H54 (cell line): Measurements from ENCODE around the gene PSMB4.
"Not testable (repeated sequence)": the region's sequence is repeated elsewhere in the genome, so short reads cannot be mapped to it uniquely, and the experiment has no call there.

Experiments
- DNase-seq: peaks from one replicate; pipeline ENCODE4 v3.0.0; 2011; ENCODE audit warnings: low spot score, mixed read lengths; ENCODE audit not compliant: insufficient read length
- FAIRE-seq: peaks from 3 replicates; lab custom pipeline; 2011; peaks lifted over from hg19 to GRCh38; lab: Jason Lieb, UNC
- POLR2A ChIP-seq: IDR thresholded peaks from 2 replicates; pipeline ENCODE4 v1.6.1; 2011; ENCODE audit warnings: low read depth, mild to moderate bottlenecking, low read length

Gene PSMB4

GRCh38 chr1:151402764-151403163, 3.4 kb downstream of the PSMB4 start:
- no peak for FAIRE-seq
- DNase-seq = no peak
- TF ChIP-seq POLR2A = no peak

- FAIRE-seq (no peak), DNase-seq (no peak)
- no peak for TF ChIP-seq POLR2A
Observed at GRCh38 chr1:151403612-151404011, 4.2 kb downstream of the PSMB4 start.

DNA sequence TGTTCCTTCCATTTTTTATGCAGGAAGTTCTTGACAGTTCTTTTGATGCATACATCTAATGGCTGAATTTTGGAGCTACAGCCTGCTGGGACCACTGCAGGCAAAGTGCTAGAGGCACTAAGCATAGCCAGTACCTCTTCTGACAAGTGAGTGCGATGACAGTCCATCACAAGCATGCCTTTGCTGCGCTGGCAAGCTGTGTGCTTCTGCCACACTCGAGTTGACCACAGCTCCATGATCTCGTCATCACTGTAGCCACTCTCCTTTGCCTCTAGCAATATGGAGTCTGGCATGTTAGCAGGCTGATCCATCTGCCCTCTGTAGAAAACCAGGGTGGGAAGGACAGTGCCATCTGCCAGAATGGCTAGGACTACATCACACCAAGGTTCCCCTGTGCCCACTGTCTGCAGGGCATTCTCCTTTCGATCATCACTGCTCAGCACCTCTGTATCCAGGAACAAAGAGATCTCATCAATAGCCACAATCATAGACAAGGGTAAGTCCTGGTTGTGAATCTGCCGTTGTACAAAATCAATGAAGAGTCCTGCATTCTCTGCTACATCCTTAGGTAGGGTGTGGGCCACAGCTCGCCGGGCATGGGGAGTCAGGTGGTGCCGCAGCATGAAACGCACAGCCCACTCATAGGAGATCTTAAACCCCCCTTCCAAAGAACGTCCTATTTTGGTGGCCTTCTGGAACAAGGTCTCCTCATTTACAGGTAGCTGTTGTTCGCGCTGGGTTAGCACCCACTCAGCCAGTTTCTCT, 6.0 kb downstream of the PSMB4 start:
- DNase-seq (no peak), FAIRE-seq (no peak)

GRCh38 chr1:151406176-151406575, 6.8 kb downstream of the PSMB4 start:
- DNase-seq = no peak

More for the DNA sequence above, 6.0 kb downstream of the PSMB4 start:
- no peak for TF ChIP-seq POLR2A

GRCh38 chr1:151407304-151407703, 7.9 kb downstream of the PSMB4 start:
- FAIRE-seq = no peak
- DNase-seq = no peak
- TF ChIP-seq POLR2A = no peak

More at GRCh38 chr1:151406176-151406575, 6.8 kb downstream of the PSMB4 start:
- TF ChIP-seq POLR2A = no peak
- no peak for FAIRE-seq

DNA sequence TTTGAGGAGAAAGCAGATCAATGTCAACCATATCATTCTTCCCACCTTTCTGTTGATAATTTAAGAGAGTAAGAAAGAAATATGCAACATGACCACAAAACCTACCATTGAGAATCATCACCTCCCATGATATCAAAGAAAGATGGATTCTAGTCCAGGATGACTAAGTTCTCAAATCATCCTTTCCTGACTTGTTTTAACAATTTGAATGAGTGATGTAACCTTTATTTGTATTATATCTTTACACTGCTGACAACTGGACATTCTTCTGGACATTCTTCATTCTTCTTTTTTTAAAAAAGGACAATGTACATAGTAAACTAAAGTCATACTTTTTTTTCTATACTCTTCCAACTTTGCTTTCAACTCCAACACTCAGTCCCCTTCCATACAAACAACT, 9.5 kb downstream of the PSMB4 start:
- no peak for TF ChIP-seq POLR2A
- FAIRE-seq (no peak), DNase-seq (no peak)

DNA sequence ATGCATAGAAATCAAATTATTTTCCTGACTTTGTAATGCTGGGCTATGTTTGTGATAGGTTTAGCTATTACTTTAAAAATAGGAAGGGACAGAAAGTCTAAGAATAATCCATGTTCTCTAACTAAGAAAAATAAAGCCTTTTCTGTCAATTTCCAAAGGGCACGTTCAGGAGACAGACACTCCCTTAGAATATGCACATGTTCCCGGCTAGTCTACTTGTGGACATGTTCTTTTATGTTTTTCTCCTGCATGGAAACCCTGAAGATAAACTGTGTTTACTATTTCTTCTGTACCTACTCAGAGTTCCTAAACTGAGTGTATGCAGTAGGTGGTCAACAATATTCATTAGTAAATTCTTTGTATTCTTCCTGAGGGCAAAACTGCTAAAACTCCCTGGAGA, 12.5 kb downstream of the PSMB4 start:
- no peak for DNase-seq
- no peak for TF ChIP-seq POLR2A
- no peak for FAIRE-seq

- FAIRE-seq = no peak
- no peak for DNase-seq
- TF ChIP-seq POLR2A = no peak
Observed at GRCh38 chr1:151416231-151416630, 16.9 kb downstream of the PSMB4 start.

GRCh38 chr1:151418081-151418480, 18.7 kb downstream of the PSMB4 start:
- no peak for FAIRE-seq
- no peak for TF ChIP-seq POLR2A
- DNase-seq = no peak

DNA sequence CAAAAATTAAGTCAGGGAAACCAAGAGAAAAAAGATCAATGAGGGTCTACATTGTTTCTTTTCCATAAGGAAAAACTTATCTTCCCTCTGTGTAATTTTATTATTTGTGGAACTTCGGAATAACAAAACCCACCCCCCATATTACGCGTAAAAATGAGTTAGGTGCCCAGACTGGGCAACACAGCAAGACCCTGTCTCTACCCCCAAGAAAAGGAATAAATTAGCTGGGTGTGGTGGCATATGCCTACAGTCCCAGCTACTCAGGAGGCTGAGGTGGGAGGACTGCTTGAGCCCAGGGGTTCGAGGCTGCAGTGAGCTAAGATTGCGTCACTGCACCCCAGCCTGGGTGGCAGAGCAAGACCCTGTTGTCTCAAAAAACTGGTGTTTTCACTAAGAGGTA, 20.4 kb downstream of the PSMB4 start:
- FAIRE-seq (no peak), DNase-seq (no peak)
- TF ChIP-seq POLR2A = no peak

GRCh38 chr1:151425103-151425502, 25.7 kb downstream of the PSMB4 start:
- DNase-seq (no peak), FAIRE-seq (no peak)
- TF ChIP-seq POLR2A = no peak

DNA sequence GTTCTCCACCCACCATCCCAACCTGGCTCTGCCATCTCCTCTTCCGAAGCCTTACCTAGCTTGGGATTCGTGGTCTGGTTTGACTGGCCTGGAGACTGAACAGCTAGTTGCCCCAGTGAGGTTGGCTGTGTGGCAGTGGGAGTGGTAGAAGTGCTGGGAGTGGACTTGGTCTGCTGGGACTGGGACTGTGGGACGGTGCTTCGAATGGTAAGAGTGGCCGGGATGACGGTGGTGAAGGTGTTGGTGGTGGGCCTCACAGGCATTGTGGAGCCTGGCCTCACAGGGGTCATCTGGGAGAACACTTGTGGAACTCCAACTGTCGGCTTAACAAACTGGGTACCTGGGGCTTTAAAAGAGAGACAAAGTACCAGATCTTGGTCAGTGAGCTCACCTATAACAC, 28.7 kb downstream of the PSMB4 start:
- TF ChIP-seq POLR2A = no peak
- DNase-seq (no peak), FAIRE-seq (no peak)

DNA sequence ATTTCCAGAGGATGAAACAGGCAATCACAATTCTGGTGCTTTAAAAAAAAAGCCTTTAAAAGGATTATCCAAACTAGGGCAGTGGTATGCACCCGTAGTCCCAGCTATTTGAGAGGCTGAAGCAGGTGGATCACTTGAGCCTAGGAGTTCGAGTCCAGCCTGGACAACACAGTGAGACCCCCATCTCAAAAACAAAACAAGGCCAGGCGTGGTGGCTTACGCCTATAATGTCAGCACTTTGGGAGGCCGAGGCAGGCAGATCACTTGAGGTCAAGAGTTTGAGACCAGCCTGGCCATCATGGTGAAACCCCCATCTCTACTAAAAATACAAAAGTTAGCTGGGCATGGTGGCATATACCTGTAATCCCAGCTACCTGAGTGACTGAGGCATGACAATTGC, 34.5 kb downstream of the PSMB4 start:
- not testable (repeated sequence) for FAIRE-seq, DNase-seq

- FAIRE-seq (no peak), DNase-seq (no peak)
- no peak for TF ChIP-seq POLR2A
Observed at GRCh38 chr1:151435174-151435573, 35.8 kb downstream of the PSMB4 start.

GRCh38 chr1:151436985-151437384, 37.6 kb downstream of the PSMB4 start:
- FAIRE-seq (no peak), DNase-seq (no peak)
- no peak for TF ChIP-seq POLR2A

GRCh38 chr1:151437396-151437795, 38.0 kb downstream of the PSMB4 start:
- not testable (repeated sequence) for FAIRE-seq

More at GRCh38 chr1:151437396-151437795, 38.0 kb downstream of the PSMB4 start:
- not testable (repeated sequence) for DNase-seq
